HG03039 (cell line): ENCODE results near the gene FSD1.
"Not testable (repeated sequence)": the region's sequence is repeated elsewhere in the genome, so short reads cannot be mapped to it uniquely, and the experiment has no call there.

Source experiments
- ATAC-seq: cut with Tn5 transposase; IDR thresholded peaks from one replicate; pipeline ENCODE4 v1.9.1; 2021; ENCODE audit warnings: mild to moderate bottlenecking, moderate library complexity; ENCODE audit not compliant: unreplicated experiment

The FSD1 gene

DNA sequence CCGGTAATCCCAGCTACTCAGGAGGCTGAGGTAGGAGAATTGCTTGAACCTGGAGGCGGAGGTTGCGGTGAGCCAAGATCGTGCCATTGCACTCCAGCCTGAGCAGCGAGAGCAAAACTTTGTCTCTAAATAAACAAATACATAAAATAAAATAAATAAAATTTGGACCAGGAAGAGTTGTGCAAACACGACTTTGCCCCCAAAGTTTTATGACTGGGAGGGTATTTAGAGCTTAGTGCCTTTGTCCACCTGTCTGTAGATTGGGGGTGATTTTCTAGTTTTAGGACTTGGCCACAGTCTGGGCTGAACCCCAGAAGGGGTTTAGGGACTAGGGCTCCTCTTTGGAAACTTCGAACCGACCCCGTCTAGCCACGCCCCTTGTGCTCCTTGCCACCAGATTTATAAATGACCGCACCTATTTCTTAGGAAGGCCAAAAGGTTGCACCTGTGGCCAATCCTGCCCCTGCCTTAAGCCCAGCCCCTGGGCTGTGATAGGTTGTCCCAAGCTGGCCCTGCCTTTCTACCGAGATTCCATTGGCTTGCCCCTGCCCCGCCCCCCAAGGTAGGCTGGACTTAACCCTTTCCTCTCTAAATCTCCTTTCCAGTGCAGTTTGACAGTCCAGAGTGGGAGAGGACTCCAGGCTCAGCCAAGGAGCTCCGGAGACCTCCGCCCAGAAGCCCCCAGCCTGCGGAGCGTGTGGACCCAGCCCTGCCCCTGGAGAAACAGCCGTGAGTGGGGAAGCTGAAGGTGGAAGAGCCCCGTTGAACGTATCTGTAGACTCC, 20.0 kb upstream of the FSD1 start:
- ATAC-seq = no peak

DNA sequence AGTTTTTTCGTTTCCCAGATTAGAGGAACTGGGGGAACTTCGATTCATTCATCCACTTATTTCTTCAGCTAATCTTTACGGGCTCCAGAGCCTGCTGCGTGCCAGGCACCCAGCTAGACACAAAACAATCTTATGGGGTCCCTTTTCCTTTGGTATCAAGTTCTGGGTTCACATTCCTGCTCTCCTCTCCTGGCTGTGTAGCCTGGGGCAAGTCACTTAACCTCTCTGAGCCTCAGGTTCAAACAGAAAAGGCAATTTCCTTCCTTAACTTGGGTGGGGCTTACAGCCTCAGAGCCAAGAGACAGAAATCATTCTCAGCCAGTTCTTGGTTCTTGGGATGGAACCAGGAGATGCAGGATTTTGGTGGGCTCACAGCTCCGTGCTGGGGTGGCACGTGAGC, 19.4 kb upstream of the FSD1 start:
- no peak for ATAC-seq

DNA sequence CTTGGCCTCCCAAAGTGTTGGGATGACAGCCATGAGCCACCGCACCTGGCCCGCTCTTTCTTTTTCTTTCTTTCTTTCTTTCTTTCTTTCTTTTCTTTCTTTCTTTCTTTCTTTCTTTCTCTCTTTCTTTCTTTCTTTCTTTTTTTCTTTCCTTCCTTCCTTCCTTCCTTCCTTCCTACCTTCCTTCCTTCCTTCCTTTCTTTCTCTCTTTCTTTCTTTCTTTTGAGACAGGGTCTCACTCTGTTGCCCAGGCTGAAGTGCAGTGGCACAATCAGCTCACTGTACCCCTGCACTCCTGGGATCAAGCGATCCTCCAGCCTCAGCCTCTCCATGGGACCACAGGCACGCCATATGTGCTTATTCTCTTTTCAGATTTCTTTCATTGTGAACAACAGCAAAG, 18.3 kb upstream of the FSD1 start:
- not testable (repeated sequence) for ATAC-seq

DNA sequence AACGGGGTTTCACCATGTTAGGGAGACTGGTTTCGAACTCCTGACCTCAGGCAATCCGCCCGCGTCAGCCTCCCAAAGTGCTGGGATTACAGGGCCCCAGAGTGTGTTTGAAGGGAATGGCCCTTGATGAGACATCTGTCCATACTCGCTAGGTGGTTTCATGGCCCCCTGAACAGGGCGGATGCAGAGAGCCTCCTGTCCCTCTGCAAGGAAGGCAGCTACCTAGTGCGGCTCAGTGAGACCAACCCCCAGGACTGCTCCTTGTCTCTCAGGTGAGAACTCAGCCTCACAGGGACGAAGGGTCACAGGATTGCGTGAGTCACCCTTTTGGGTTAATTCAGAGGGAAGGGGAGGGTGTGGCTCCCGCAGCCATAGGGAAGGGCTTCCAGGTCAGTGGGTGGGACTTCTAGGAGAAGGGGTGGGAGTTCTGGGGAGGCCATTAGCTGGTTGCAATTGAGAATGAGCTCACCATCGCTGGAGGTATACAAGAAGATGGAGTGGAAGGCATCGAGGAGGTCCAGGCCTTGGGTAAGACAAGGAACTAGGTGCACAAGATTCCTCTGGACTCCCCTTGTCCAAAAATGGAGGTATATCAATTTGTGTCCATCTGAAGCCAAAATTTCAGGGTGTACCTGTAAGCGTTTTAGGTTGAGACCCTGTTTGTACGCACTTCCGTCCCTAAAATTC, 16.2 kb upstream of the FSD1 start:
- ATAC-seq = no peak

DNA sequence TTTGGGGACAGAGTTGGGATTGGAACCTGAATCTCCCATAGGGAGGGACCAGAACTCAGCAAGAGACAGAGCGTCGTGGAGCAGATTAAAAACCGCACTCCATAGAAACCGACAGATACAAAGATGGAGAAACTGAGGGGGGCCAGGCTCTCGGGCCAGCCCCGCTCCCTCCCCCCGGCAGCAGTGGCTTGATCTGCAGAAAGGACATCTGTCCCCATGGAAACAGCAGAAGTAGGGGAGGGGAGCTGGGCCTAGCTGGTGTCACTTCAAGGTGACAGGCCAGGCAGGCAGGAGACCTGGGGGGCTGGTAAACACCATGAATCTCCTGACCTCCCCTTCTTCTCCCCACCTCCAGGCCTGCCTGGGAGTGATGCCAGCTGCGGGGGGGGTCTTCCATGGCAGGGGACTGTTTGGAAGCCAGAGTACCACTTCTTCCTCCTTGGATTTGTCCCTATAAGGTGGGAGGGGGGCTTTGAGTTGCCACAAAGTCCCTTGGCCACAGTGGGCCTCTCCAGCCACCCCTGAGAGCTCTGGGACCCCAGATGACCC, 13.1 kb upstream of the FSD1 start:
- no peak for ATAC-seq

DNA sequence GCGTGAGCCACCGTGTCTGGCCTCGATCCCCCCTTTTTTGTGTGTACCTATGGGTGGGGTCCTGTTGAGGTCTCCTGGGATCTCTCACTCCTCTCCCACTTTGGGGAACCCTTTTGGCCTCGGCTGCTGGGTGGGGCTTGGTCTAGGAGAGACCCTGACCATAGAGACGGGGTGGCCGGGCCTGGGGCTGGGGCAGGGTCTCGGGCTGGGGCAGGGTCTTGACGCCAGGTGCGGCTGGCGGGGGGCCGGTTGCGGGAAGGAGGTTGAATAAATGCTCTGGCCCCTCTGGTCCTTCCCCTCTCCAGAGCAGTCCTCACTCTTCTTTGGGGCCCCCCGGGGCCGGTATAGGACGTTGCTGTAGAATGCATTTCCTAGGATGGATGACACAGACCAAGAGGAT, 11.9 kb upstream of the FSD1 start:
- no peak for ATAC-seq

DNA sequence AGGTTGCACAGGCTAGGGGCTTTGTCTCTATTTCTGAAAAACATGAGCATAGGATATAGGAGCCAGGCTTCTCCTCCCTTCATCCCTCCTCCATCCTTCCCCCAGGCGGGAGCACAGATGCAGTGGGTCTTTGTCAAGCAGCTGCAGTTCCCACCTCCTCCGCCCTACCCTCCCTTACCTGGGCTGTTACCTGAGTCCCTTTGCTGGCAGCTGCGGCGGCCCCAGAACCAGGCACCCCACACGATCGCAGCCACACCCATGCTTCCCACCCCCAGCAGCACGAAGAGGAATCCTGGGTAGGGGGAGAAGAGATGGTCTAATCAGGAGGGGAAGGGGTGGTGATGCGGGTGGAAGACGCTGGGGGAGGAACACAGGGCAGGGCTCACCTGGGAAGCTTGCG, 10.0 kb upstream of the FSD1 start:
- no peak for ATAC-seq

DNA sequence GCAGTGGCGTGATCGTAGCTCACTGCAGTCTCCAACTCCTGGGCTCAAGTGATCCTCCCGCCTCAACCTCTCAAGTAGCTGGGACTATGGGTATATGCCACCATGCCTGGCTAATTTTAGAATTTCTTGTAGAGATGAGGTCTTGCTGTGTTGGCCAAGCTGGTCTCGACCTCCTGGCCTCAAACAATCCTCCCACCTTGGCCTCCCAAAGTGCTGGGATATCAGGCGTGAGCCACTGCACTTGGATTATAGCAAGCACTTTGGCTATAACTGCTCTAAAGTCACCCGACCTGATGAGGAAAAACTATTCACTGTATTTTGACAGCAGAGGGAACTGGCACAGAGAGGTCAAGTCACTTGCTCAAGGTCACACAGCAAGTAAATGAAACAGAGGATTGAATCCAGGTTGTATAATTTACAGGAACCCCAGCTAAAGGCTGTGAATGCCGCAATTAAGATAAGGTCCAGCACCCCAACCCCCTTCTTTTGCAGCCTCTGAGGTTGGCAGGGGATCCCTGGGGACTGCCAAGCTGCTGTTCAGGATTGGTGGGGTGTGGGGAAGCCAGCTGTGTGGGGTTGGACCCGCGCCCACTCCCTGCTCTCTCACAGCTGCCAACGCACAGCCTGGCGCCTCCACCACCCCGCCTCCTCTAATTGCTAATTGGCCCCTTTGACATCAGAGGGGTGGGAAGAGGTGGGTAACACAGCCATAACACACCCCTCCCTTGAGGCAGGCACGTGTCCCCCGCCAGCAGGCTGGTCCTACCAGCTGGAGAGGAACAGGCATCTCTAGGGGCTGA, 8.2 kb upstream of the FSD1 start:
- no peak for ATAC-seq

DNA sequence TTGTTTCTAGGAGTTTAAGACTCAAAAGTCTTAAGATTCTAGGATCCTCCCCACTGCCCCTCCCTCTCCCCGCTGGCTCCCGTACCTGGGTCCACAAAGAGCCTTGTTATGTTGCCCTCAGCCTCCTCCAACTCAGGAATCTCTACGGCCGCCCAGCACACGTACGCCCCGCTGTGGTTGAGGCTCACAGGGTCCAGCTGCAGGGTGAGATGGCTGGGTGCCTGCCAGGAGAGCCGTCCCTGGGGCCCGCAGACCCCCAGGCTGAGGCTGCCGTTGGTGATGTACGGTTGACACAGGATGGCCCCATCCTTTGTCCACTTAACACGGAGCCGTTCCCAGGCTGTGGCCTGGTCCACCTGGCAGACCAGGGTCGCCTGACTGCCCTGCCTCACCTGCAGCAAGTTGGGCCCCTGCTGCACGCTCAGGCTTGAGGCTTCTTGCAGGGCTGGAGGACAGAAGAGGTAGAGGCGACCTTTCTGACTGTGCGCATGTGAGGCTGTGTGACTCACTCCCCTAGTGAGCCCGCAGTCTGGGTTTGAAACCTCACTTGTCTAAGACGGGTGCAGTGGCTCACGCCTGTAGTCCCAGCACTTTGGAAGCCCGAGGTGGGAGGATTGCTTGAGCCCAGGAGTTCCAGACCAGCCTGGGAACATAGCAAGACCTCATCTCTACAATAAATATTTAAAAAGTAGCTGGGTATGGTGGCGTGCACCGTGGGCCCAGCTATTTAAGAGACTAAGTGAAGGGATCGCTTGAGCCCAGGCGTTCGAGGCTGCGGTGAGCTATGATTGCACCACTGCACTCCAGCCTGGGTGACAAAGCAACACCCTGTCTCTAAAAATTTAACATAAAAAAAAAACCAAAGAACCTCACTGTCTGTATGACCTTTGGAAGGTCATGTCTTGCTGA, 6.2 kb upstream of the FSD1 start:
- ATAC-seq = no peak

DNA sequence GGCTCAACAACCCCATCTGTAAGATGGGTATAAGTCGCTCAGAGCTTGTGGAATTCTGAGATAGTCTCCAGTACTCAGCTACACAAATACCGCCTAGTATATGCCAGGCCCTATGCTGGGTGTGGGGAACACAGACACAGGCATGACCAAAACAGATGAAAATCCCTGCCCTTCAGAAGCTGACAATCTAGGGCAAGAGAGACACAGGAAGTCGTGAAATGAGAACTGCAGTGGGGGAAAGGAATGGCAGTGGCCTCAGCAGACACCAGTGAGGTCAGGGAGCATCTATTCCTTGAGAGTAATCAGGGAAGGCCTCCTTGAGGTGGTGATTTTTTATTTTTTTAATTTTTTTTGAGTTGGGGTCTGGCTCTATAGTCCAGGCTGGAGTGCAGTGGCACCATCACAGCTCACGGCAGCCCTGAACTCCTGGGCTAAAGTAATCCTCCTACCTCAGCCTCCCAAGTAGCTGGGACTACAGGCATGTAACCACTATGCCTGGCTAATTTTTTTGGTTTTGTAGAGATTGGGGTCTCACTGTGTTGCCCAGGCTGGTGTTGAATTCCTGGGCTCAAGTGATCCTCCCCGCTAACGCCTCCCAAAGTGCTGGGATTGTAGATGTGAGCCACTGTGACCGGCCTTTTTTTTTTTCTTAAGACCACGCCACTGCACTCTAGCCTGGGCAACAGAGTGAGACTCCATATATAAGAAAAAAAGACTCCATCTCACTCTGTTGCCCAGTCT, 5.4 kb upstream of the FSD1 start:
- ATAC-seq = no peak

DNA sequence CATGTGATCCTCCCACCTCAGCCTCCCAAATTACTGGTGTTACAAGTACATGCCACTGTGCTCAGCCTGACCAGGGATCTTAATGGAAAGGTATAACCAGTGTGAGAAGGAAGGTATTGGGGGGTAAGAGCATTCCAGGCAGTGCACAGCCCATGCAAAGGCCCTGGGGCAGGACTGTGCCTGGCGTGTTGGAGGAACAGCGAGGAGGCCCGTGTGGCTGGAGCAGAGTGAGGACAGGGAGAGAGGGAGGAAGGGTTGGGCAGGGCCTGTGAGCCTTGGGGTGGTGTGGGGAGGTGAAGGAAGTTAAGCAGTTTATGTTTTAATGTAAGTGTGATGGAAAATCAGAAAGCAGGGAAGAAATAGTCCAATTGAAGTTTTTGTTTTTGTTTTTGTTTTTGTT, 3.8 kb upstream of the FSD1 start:
- ATAC-seq = no peak

DNA sequence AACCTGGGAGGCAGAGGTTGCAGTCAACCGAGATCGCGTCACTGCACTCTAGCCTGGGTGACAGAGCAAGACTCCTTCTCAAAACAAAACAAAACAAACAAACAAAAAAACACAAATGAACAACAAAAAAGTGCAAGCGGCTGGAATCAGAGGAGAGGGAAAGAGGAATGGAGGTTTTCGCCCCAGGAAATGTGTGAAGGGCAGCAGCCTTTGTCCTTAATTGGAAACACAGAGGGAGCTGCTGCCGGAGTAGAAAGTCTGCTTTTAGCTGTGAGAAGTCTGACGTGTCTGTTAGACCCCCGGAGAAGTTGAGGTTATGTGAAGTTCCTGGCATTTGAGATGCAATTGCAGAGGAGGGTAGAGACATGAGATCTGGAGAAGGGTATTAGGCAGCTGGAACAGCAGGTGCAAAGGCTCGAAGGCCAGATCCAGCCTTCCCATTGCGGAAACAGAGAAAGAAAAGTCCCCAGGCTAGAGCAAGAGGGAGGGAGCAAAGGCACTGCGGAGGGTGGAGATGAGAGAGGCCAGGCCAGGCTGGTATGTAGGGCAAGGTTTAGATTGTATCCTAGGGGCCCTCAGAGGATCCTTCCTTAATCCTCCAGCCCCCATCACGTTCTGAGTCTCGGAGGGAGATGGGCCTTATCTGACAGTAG, 2.7 kb upstream of the FSD1 start:
- no peak for ATAC-seq

DNA sequence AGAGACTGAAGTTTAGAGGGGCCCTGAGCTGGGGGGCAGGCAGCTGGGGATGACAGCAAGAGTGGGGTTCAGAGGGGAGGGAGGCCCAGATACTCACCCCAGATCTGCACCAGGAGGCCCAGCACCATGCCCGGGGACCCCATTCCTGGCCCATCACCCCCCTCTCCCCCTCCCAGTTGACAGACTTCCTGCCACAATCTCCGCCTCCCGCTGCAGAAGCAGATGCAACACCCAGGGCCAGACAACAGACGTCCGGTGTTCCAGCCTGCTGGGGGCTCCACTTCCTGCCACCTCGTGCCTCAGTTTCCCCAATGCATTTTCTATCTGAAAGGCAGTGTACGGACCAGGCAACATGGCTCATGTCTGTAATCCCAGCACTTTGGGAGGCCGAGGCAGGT, 2.2 kb upstream of the FSD1 start, which contains the start of gene TMIGD2:
TSS of gene TMIGD2 (minus strand) at position 147 of the 398 bp plus-strand sequence. CDS start at position 143, 4 bp downstream.
- ATAC-seq = no peak

DNA sequence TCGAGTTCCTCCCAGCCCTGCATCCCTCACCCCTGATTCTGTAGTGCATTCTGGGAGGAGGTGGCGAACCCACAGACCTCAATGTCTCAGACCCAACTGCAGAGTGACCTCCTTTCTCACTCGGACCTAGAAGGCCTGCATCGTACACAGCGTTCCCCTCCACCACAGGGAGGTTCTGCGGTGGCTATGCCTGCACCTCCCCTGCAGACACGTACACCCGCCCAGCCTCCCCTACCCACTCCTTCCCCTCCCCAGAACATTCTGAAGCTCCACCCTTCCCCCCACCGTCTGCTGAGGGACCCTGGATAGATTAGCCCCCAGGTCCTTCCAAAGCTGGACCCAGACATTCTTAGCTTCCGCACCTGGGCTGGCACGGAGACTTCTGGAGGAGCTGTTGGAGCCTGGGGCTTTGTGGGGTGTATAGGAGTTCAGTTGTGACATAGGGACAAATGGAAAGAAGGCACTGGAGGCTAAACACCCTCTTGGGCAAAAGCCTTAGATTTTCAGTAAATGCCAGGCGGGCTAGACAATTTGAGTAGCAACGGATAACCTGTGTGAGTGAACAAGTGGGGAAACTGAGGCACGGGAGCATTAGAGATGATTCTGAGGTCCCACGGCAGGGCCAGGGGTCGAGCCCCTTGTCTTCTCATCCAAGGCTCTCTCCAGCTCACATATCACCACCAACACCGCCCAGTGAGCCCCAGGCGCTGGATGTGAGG, 420 bp upstream of the FSD1 start:
- no peak for ATAC-seq

DNA sequence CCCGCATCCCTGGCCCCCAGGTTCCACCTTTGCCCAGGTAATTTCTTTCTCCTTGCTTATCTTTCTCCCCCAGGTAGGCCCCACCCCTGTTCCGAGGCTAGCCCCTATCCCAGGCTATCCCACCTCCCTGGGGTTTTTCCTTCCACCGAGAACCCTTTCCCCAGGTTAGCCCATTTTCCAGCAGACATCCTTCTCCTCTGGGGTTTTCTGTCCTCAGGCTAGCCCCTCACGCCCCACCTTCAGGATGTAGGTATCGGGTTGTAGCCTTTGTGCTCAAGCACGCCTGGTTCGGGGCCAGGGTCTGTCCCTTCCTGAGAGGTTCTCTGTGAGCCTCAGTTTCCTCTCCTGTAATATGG, 837 bp downstream of the FSD1 start:
- ATAC-seq = no peak

DNA sequence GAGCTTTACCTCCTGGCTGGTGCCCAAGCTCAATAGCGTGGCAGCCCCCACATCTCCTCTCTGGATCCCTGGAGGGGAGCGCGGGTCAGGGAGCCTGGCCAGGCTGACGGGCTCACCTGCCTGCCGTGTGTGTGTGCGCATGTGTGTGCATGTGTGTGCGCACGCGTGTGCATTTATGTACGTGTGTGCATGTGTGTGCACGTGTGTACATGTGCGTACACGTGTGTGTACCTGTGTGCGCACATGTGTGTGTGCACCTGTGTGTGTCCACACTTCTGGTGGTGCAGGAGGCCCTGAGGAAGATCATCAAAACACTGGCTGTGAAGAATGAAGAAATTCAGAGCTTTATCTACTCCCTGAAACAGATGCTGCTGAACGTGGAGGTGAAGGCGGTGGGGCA, 1.3 kb downstream of the FSD1 start:
- ATAC-seq = no peak

DNA sequence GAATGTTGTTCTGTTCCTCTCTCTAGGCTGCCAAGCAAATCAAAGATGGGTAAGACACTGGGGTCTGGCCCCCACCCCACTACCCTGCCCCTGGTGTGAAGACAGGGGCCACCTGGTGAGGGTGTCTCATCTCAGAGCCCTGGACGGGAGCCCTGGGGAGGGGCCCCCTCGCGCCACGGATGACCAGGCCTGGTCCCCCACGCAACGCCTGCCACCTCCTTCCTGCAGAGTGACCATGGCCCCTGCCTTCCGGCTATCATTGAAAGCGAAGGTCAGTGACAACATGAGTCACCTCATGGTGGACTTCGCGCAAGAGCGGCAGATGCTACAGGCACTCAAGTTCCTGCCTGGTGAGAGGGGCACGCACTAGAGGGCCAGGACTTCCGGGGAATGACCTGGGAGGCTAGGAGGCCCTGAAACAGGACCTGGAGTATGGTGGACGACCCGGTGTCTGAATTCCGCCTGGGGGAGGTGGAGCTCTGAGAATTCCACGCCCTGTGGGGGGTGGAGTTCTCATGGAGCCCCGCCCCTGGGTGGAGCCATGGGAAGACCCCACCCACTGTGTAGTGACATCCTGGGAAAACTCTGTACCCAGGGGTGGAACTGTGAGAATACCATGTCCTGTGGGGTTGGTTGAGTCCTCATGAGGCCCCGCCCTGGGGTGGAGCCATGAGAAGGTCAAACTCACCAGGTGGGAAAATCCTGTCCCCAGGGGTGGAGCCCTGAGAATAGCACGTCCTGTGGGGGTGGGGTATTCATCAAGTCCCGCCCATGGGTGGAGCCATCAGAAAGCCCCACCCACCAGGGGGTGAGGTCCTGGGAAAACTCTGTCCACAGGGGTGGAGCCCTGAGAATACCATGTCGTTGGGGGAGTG, 6.1 kb downstream of the FSD1 start:
- ATAC-seq = no peak
